C4-2B (cell line): ENCODE measurements around the gene VSTM2L.

Experiments used
- ZFX ChIP-seq: fragments of 450-650 bp; IDR thresholded peaks from 2 replicates; pipeline ENCODE4 v1.6.1; 2017
- TF ChIP-seq, protein P1 (sequence below): fragments of 450-650 bp; conservative IDR thresholded peaks from 2 replicates; pipeline ENCODE4 v1.5.1; 2017; ENCODE audit warnings: mild to moderate bottlenecking

DNA sequence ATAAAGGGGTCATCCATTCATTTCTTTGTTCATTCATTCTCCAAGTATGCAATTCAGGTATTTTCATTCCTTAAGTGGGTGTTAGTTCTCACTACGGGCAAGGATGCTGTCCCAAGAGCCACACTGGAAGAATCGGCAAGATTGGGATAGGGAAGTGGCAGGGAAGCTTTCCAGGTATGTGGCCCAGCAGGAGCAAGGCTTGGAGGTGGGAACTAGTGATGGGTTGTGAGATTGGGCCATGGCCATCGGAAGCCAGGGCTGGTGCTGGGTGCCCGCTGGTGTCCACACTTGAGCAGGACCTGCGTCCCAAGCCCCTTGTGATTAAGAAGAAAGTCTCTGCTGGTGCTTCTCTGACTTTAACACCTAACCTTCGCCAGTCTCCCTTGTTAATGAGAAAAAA, 15.1 kb downstream of the VSTM2L start:
- TF ChIP-seq, protein P1, sequence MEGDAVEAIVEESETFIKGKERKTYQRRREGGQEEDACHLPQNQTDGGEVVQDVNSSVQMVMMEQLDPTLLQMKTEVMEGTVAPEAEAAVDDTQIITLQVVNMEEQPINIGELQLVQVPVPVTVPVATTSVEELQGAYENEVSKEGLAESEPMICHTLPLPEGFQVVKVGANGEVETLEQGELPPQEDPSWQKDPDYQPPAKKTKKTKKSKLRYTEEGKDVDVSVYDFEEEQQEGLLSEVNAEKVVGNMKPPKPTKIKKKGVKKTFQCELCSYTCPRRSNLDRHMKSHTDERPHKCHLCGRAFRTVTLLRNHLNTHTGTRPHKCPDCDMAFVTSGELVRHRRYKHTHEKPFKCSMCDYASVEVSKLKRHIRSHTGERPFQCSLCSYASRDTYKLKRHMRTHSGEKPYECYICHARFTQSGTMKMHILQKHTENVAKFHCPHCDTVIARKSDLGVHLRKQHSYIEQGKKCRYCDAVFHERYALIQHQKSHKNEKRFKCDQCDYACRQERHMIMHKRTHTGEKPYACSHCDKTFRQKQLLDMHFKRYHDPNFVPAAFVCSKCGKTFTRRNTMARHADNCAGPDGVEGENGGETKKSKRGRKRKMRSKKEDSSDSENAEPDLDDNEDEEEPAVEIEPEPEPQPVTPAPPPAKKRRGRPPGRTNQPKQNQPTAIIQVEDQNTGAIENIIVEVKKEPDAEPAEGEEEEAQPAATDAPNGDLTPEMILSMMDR: no peak
- no peak for TF ChIP-seq ZFX
